GM12873 (cell line): Measurements from ENCODE around the gene UBR4.

ENCODE experiments used
- CTCF ChIP-seq: IDR thresholded peaks from 2 replicates; pipeline ENCODE4 v1.5.1; 2012; ENCODE audit warnings: low read depth, mild to moderate bottlenecking, moderate library complexity, low read length, control low read depth; ENCODE audit not compliant: insufficient read depth; ENCODE audit errors: missing control alignments

Gene UBR4

GRCh38 chr1:19204446-19205266 lies 5.4 kb downstream of the UBR4 start:
- TF ChIP-seq CTCF, result no peak

GRCh38 chr1:19203440-19203839 lies 6.6 kb downstream of the UBR4 start:
- no peak for TF ChIP-seq CTCF

GRCh38 chr1:19202396-19202795 lies 7.7 kb downstream of the UBR4 start:
- no peak for TF ChIP-seq CTCF

- TF ChIP-seq CTCF, result no peak
Observed at GRCh38 chr1:19199969-19200604, 10.0 kb downstream of the UBR4 start.

GRCh38 chr1:19199329-19199968 lies 10.6 kb downstream of the UBR4 start:
- no peak for TF ChIP-seq CTCF

- TF ChIP-seq CTCF, result no peak
Observed at GRCh38 chr1:19198820-19199219, 11.2 kb downstream of the UBR4 start.

GRCh38 chr1:19197845-19198244 lies 12.2 kb downstream of the UBR4 start:
- TF ChIP-seq CTCF, result no peak
